ENCODE measurements around the gene C2orf15.

C2orf15 gene

GRCh38 chr2:99152199-99152895 lies 10.8 kb downstream of the C2orf15 start:
- TF ChIP-seq, protein P1, sequence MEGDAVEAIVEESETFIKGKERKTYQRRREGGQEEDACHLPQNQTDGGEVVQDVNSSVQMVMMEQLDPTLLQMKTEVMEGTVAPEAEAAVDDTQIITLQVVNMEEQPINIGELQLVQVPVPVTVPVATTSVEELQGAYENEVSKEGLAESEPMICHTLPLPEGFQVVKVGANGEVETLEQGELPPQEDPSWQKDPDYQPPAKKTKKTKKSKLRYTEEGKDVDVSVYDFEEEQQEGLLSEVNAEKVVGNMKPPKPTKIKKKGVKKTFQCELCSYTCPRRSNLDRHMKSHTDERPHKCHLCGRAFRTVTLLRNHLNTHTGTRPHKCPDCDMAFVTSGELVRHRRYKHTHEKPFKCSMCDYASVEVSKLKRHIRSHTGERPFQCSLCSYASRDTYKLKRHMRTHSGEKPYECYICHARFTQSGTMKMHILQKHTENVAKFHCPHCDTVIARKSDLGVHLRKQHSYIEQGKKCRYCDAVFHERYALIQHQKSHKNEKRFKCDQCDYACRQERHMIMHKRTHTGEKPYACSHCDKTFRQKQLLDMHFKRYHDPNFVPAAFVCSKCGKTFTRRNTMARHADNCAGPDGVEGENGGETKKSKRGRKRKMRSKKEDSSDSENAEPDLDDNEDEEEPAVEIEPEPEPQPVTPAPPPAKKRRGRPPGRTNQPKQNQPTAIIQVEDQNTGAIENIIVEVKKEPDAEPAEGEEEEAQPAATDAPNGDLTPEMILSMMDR (conservative IDR thresholded peaks at IDR 0.05; ENCODE audit: low read depth, low read length): no peak
- H3K4me3 ChIP-seq (ENCODE audit: low read length): no peak overlapping the region
- DNase-seq (ENCODE audit: low read depth): no peak

DNA sequence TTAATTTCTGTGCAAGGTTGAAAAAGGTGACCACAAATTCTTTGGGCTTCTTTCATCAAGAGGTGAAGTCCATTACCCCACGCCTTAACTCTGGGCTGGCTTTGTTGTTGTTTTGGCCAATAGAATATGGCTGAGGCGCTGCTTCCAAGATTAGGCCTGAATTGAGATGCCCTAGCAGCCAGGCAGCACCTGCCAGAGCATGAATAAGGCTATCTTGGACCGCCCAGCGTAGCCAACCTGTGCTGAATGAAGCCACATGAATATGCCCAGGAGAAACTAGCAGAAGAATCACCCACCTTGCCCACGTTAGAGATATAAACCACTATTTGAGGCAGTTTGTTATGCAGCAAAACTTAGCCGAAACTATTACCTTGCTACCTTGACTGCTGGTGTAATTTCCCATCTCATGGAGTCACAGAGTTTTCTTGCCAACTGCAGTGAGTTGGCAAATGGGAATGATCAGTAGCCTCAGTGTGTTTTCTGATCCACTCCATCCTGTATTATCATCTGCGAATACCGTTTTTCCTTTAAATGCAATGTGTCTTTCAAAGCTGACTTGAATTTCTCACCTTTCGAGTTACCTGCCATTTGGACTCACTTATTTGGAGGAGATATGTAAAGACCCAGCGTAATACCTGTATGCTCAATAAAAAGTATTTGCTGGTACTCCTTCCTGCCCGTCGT lies 12.6 kb downstream of the C2orf15 start:
- DNase-seq (ENCODE audit: low read depth): no peak
- TF ChIP-seq, protein P1 (conservative IDR thresholded peaks at IDR 0.05; ENCODE audit: low read depth, low read length): no peak

DNA sequence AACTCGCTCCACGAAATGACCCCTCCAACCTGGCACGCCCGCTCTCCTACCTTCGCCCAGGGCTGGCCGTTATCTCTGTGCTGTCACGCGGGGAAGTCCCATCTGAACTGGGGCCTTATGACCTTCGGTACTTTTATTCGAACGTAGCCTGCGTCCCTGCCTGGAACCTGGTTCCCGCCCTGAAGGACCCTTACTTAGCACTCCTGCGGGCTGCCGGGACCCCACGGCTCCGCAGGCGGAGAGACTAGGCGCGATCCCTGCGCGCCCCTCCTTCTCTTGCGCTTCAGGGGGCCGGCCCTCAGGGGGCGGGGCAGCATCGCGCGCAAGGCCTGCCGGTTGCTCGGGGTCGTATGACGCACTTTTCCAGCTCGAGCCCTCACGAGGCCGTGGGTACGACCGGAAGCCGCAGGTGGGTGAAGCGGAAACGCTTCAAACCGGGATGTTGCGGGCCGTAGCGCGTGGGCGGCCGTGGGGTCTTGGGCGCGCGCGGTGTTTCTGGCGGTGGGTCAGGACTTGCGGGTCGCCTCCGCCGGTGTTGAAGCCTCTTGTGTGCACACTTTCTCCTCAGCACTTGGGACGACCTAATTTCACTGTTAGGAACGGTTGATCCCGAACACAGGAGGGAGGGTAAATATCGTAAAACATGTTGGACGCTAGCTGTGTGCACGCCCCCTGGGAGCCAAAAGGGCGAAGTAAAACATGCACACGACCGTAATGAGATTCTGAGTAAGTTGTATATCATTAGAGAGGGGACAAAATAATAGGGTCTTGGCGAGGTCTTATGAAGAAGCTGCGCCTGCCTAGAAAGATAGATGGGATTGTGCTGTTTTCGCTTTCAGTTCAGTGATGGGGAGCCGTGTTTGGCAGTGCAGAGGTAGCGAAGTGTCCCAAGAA lies 13.4 kb downstream of the C2orf15 start, which contains the start of the genes LIPT1 and TSGA10:
LIPT1 (plus strand) TSS at position 325 of the 894 bp plus-strand sequence. CDS start 6,991 bp downstream, outside the sequence.
TSGA10 (minus strand) TSS at position 300 of the 894 bp plus-strand sequence. CDS start 45,503 bp downstream, outside the sequence.
- peak within 1 kb of the TSS; percentile 87 for H3K4me3 ChIP-seq (ENCODE audit: low read length)

More for the DNA sequence above, 12.6 kb downstream of the C2orf15 start:
- peak overlapping the region; percentile 87 for H3K4me3 ChIP-seq (ENCODE audit: low read length)

GRCh38 chr2:99156891-99157290 lies 15.4 kb downstream of the C2orf15 start:
- TF ChIP-seq, protein P1 (conservative IDR thresholded peaks at IDR 0.05; ENCODE audit: low read depth, low read length): no peak
- no peak overlapping the region for H3K4me3 ChIP-seq (ENCODE audit: low read length)
- DNase-seq (ENCODE audit: low read depth): no peak

More for the DNA sequence above, 13.4 kb downstream of the C2orf15 start, which contains the start of the genes LIPT1 and TSGA10:
- peak; percentile 70 for DNase-seq (ENCODE audit: low read depth)
- TF ChIP-seq, protein P1 (conservative IDR thresholded peaks at IDR 0.05; ENCODE audit: low read depth, low read length): peak; percentile 33

DNA sequence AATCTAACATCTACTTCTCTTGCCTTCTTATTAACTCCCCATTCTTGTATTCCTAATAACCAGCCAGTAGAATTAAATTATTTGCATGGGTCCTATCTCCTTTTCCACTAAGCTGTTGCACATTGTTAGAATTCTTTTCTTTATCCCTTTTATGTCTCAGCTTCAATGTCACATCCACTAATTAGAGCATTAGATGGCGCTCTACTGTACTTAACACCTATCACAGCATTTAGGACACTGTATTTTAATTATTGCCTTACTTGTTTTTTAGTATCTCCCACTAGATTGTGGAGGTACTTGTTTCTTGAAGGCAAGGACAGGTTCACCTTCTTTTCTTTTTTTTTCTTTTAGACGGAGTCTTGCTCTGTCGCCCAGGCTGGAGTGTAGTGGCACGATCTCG lies 17.1 kb downstream of the C2orf15 start:
- H3K4me3 ChIP-seq (ENCODE audit: low read length): no peak overlapping the region
- no peak for DNase-seq (ENCODE audit: low read depth)
- TF ChIP-seq, protein P1 (conservative IDR thresholded peaks at IDR 0.05; ENCODE audit: low read depth, low read length): no peak

DNA sequence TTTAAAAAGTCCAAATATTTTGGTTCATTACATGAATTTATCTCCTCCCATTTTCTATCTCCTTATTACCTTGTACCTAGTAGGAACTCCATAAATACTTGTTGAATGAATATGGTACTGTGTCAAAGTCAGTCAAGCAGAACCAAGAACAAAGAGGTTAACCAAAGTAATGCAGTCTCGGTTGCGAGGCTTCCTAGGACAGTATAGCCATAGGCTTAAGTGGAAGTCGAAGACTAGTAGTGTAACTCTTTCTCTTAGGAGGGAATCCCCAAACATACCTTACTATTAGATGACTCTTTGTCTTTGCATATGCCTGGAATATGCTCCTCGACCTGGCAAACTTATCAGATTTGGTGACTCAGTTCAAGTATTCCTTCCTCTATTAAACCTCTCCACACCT lies 18.1 kb downstream of the C2orf15 start:
- TF ChIP-seq, protein P1 (conservative IDR thresholded peaks at IDR 0.05; ENCODE audit: low read depth, low read length): no peak
- DNase-seq (ENCODE audit: low read depth): no peak
- no peak overlapping the region for H3K4me3 ChIP-seq (ENCODE audit: low read length)
